GM21786 (cell line): ENCODE results near the gene SMIM35.

Experiments
- ATAC-seq: cut with Tn5 transposase; IDR thresholded peaks from one replicate; pipeline ENCODE4 v1.9.1; 2021; ENCODE audit not compliant: unreplicated experiment

SMIM35 gene

DNA sequence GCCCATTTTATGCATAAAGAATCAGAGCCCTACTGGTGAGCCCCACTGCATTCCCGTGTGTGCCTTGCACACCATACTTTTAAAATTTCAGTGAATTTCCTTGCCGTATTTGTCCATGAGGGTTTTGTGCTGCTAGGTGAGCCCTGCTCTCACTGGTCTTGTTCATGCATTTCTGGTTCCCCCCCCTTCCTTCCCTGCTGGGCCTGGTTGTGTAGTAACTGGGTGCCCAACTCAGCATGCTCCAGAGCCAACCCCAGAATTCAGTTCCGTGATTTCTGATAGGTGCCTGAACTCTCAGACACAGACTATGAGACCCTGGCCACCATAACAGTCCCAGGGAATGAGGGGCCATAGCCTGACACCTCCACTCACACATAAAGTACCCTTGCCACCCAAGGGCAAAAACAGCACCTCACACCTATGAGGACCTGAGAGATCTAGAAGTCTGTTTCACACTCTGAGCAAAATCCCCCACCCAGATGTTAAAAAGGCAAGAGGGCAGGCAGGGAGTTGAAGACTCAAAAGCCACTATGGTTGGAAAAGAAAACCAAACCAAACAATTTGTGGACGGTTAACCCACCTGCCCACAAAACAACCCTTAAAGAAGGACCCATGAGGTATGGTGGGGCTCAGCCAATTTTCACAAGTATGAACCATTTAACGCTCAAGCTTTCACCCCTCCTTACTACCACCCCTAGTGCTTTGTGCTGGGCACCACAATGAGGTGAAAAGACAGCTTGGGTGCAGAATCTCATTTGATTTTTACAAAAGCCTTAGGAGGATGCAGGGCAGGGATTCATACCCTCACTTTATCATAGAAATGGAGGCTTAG, 117.4 kb downstream of the SMIM35 start:
- no peak for ATAC-seq

DNA sequence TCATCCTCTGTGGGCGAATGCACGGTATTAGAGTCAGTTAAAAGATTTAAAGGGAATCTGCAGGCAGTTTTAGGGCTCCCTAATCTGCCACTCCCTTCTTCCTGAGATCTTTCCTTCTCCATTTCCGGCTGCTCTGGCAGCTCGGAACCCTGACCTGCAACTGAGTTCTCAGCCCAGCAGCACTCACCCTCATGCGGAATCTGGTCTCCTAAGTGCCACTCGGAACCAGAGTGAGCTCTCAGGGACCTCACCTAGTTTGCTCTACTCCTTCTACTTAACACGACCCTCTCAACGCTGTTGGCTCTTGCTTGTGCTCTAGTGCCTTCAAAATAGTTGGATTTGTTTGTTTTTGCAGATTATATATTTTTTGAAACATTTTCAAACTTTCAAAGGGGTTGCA, 119.9 kb downstream of the SMIM35 start:
- no peak for ATAC-seq

DNA sequence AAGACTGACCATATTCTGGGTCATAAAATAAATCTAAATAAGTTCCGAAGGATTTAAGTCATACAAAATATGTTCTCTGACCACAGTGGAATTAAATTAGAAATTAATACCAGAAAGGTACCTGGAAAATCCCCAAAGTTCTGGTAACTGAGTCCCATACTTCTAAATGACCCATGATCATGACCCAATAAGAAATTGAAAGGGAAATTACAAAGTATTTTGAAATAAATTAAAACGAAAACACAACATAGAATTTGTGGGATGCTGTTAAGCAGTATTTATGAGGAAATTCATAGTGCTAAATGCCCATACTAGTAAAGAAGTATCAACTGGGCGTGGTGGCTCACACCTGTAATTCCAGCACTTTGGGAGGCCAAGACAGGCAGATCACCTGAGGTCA, 123.9 kb downstream of the SMIM35 start:
- no peak for ATAC-seq

DNA sequence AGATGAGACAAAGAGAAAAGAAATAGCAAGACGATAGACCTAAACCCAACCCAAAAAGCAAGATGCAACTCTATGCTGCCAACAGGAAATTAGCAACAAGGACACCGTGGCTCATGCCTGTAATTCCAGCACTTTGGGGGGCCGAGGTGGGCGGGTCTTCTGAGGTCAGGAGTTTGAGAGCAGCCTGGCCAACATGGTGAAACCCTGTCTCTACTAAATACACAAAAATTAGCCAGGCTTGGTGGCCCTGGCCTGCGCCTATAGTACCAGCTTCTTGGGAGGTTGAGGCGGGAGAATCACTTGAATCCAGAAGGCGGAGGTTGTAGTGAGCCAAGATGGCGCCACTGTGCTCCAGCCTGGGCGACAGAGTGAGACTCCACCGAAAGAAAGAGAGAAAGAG, 124.9 kb downstream of the SMIM35 start:
- no peak for ATAC-seq

DNA sequence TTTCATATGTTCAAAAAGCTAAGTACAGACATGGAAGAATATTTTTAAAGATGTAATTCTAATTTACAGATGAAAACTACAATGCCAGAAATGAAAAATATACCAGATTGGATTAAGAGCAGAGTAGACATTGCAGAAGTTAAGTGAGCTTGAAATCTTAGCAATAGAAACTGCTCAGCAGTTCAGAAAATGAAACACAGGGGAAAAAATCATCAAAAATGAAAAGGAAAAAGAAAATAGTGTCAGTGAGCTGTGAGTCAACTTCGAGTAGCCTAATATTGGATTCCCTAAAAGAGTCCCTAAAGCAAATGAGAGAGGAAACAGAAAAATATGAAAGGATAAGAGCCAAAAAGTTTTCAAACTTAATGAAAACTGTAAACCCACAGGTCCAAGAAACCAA, 126.4 kb downstream of the SMIM35 start:
- ATAC-seq = no peak

DNA sequence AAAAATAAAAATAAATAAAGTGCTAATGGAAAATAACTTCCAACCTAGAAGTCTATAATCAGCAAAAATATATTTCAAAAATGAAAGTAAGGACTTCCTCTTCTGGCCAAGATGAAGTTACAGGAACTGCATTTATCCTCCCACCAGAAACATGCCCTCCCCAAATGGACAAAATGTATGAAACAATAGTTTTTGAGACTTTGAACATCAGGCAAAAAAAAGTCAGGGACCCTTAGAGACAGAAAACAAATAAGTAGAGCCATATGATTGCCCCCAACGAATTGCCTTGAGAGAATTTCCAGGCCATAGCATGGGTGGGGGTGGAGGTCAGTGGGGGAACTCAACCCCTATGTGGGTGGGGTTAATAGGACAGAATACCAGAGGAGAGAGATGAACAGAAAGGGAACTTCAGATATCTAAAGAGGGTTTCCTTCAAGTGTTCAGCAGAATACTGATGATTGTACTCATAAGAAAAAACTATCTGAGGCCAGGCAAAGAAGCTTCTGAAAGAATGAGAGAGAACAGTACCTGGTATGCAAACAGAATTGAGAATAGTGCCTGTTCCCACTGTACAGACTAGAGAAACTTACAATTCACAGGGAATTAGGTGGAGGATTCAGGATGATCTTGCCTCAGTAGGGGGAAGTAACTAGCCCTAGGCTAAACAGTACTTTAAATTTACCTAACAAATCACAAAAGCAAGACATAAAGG, 127.2 kb downstream of the SMIM35 start:
- ATAC-seq = no peak

DNA sequence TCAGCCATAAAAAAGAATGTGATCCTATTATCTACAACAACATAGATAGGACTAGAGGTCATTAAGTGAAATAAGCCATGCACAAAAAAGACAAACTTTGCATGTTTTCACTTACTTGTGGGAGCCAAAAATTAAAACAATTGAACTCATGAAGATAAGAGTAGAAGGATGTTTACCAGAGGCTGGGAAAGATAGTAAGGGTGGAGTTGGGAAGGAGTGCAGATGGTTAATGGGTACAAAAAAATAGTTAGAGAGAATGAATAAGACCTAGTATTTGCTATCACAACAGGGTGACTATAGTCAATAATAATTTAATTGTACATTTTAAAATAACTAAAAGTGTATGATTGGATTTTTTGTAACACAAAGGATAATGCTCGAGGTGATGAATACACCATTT, 127.8 kb downstream of the SMIM35 start:
- ATAC-seq = no peak
